Measurements from ENCODE around the gene GLS. TPM values are rescaled to one million over a fixed set of nuclear protein-coding genes. Genes with fewer than 3 reads are reported as not detected.
"Not testable (repeated sequence)": the region's sequence is repeated elsewhere in the genome, so short reads cannot be mapped to it uniquely, and the experiment has no call there.

The GLS gene
- total and polyA plus RNA-seq, 9 of the 15 experiments (the other 6 are each of a cell fraction or from before 2014, with no cell fraction given) = 13.7 to 77.5 (median 48.2) TPM

GRCh38 chr2:190853022-190853421, 27.6 kb upstream of the GLS start:
- DNase-seq (ENCODE audit: extremely low read depth in 1 of 4, low spot score in 3 of 4); ATAC-seq; H3K27ac ChIP-seq (ENCODE audit: extremely low read depth, low read depth, low read length); H4K20me1 ChIP-seq (replicated peaks; ENCODE audit: control insufficient read depth, insufficient read depth, low read length); in situ Hi-C loops (cut with MboI); H3K4me3 ChIP-seq; H3K4me2 ChIP-seq (ENCODE audit: insufficient read depth, low read length); H3K79me2 ChIP-seq (ENCODE audit: control insufficient read depth, insufficient read depth, low read length); BruUV-seq (replicated peaks); FAIRE-seq; H3K27me3 ChIP-seq (ENCODE audit: control insufficient read depth in 2 of 2, insufficient read depth in 2 of 2, low read length in 2 of 2); H3K9me1 ChIP-seq (ENCODE audit: control insufficient read depth, insufficient read depth, low read length); POLR2A ChIA-PET; H3K36me3 ChIP-seq (ENCODE audit: control insufficient read depth, insufficient read depth, low read length); H3K9me3 ChIP-seq (replicated peaks; ENCODE audit: control insufficient read depth, insufficient read depth, low read depth, low read length); H3K4me1 ChIP-seq (replicated peaks in 1 of 2; ENCODE audit: control insufficient read depth in 2 of 2, insufficient read depth in 2 of 2, low read length in 2 of 2); H2AFZ ChIP-seq (ENCODE audit: low read depth, low read length); H3K9ac ChIP-seq (ENCODE audit: insufficient read depth in 1 of 2, low read depth in 2 of 2, low read length in 2 of 2): not testable (repeated sequence)
- WGBS (ENCODE audit: insufficient coverage, low coverage, missing lambda C conversion rate) = 48% methylated on average over 2 of the region's 4 CpGs
- intact Hi-C loops (cut with micrococcal nuclease) = loop anchor here (5.0 kb wide), 1 partner anchor 179 kb away; no protein-coding TSS in a partner anchor
- CTCF ChIA-PET (ENCODE audit: low intra/inter-chr PET ratio) = interaction anchor here (0.6 kb wide), 1 partner anchor 11 kb away, joined by 3 read pairs; no protein-coding TSS in a partner anchor

GRCh38 chr2:190853531-190854383, 26.9 kb upstream of the GLS start:
- no peak for FAIRE-seq
- no TSS peak for BruUV-seq (replicated peaks)
- Histone ChIP-seq H4K20me1 (replicated peaks; ENCODE audit: control insufficient read depth, insufficient read depth, low read length) (no peaks in the 10 kb centered on the region), H3K27me3 (ENCODE audit: control insufficient read depth in 2 of 2, insufficient read depth in 2 of 2, low read length in 2 of 2) (no peaks in the 10 kb centered on the region), H3K27ac (ENCODE audit: extremely low read depth, low read depth, low read length) (no peak overlapping the region), H3K4me2 (ENCODE audit: insufficient read depth, low read length) (no peak overlapping the region), H3K79me2 (ENCODE audit: control insufficient read depth, insufficient read depth, low read length) (no peaks in the 10 kb centered on the region), H3K9ac (ENCODE audit: insufficient read depth in 1 of 2, low read depth in 2 of 2, low read length in 2 of 2) (no peak overlapping the region), H3K9me3 (replicated peaks; ENCODE audit: control insufficient read depth, insufficient read depth, low read depth, low read length) (no peaks in the 10 kb centered on the region), H3K4me1 (replicated peaks in 1 of 2; ENCODE audit: control insufficient read depth in 2 of 2, insufficient read depth in 2 of 2, low read length in 2 of 2) (no peaks in the 10 kb centered on the region), H3K36me3 (ENCODE audit: control insufficient read depth, insufficient read depth, low read length) (no peaks in the 10 kb centered on the region), H3K9me1 (ENCODE audit: control insufficient read depth, insufficient read depth, low read length) (no peaks in the 10 kb centered on the region), H2AFZ (ENCODE audit: low read depth, low read length) (no peak overlapping the region), H3K4me3 (no peak overlapping the region)
- intact Hi-C loops (cut with micrococcal nuclease) = loop anchor here (5.0 kb wide), 1 partner anchor 179 kb away; no protein-coding TSS in a partner anchor
- CTCF ChIA-PET (ENCODE audit: low intra/inter-chr PET ratio) = interaction anchor here (0.6 kb wide), 1 partner anchor 10 kb away, joined by 3 read pairs; no protein-coding TSS in a partner anchor
- ATAC-seq = no peak
- 0% methylated on average over 2 of the region's 2 CpGs for WGBS (ENCODE audit: insufficient coverage, low coverage, missing lambda C conversion rate)
- POLR2A ChIA-PET = no interaction called here
- in situ Hi-C loops (cut with MboI) = no loop called here
- no peak for DNase-seq (ENCODE audit: extremely low read depth in 1 of 4, low spot score in 3 of 4)
- no peak for TF ChIP-seq DMBX1 (CRISPR knock-in tag; IDR thresholded peaks at IDR 0.05; ENCODE audit: borderline replicate concordance)
- TF ChIP-seq ZNF764 (CRISPR knock-in tag; IDR thresholded peaks at IDR 0.05; ENCODE audit: low read depth) = no peak
- TF ChIP-seq CTBP1 (IDR thresholded peaks at IDR 0.05; ENCODE audit: borderline replicate concordance) = no peak
- TF ChIP-seq ZNF444 (CRISPR knock-in tag; IDR thresholded peaks at IDR 0.05) = no peak
- TF ChIP-seq KLF1 (tag; IDR thresholded peaks at IDR 0.05) = no peak
- no peak for TF ChIP-seq RBM25 (IDR thresholded peaks at IDR 0.05; ENCODE audit: low read depth, low read length, severe bottlenecking)
- TF ChIP-seq ZBTB17 (CRISPR knock-in tag; IDR thresholded peaks at IDR 0.05) = no peak
- TF ChIP-seq TAF1 (IDR thresholded peaks at IDR 0.05; ENCODE audit: control insufficient read depth, extremely low read depth, insufficient read depth, low read length, severe bottlenecking) = no peak
- no peak for TF ChIP-seq CHD2 (IDR thresholded peaks at IDR 0.05; ENCODE audit: low read depth, low read length)
- TF ChIP-seq ZNF668 (CRISPR knock-in tag; IDR thresholded peaks at IDR 0.05) = no peak
- no peak for TF ChIP-seq TCFL5 (CRISPR knock-in tag; conservative IDR thresholded peaks at IDR 0.05)
- TF ChIP-seq ZNF717 (CRISPR knock-in tag; IDR thresholded peaks at IDR 0.05) = no peak
- no peak for TF ChIP-seq ERF (CRISPR knock-in tag; IDR thresholded peaks at IDR 0.05)
- no peak for TF ChIP-seq HBP1 (CRISPR knock-in tag; IDR thresholded peaks at IDR 0.05)
- TF ChIP-seq ZNF586 (CRISPR knock-in tag; conservative IDR thresholded peaks at IDR 0.05) = no peak

Measured in K562 (cell line).